ENCODE data around the gene PCGF6. TPM values are rescaled to one million over a fixed set of nuclear protein-coding genes. Genes with fewer than 3 reads are reported as not detected.

PCGF6 gene, protein sequence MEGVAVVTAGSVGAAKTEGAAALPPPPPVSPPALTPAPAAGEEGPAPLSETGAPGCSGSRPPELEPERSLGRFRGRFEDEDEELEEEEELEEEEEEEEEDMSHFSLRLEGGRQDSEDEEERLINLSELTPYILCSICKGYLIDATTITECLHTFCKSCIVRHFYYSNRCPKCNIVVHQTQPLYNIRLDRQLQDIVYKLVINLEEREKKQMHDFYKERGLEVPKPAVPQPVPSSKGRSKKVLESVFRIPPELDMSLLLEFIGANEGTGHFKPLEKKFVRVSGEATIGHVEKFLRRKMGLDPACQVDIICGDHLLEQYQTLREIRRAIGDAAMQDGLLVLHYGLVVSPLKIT
- total RNA-seq = 11.7 and 13.9 TPM in 2 replicates

DNA sequence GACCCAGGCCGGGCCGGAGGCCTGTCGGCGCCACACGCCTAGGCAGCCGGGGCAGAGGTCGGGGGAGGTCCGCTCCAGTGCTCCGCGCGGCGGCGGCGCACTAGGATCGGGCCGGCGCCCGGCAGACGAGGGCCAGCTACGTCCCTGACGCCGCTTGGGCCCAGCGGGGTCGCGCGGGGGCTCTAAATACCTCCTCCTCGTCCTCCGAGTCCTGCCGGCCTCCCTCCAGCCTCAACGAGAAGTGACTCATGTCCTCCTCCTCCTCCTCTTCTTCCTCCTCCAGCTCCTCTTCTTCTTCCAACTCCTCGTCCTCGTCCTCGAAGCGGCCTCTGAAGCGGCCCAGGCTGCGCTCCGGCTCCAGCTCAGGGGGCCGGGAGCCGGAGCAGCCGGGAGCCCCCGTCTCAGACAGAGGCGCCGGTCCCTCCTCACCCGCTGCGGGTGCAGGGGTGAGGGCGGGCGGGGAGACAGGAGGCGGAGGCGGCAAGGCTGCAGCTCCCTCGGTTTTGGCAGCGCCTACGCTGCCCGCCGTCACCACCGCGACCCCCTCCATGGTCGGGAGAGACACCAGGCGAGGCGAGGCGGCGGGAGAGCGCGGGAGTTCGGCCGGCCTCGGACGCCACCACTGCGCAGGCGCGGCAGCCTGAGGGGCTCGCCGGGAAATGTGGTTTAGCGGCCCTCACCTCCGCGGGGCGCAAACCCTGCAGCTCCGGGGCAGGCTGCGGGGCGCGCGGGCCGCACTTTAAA lies at the start of gene PCGF6:
TSS of gene PCGF6 (minus strand) at position 624 of the 744 bp plus-strand sequence. CDS start at position 550, 74 bp downstream.

DNA sequence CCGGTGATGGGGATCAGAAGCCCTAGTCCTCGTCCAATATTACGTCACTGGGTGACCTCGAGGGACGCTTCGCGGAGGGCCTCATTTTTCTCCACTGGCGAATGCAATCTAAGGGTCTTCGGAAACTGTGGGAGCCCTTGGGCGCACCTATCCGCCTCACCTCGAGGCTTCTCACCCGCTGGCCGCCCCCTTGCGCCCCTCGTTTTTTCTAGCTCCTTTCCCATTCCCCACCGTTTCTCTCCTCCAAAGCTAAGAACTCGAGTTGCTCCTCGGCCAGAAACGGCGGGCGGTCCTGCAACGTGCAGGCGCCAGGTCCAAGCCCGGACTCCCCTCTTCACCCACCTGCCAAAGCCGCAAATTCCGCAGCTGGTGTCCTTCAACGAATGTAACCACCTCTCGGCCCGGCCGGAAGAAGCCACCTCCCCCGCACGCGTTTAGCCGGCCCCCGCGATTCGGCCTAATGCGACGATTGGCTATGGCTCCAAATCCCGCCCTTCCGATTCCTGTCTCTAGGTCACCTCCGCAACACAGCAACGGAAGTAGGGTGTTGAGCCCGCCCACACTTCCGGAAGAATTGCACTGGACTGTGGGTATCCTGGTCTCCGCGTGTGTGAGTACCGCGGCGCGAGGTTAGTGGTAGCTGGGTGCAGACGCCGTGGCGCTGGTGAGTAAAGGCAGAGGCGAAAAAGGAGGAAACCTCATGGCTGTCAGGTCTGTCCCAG lies 45.3 kb upstream of the PCGF6 start, which contains the start of the genes ATP5MK and PDCD11:
TSS of gene ATP5MK (minus strand) at position 409 of the 722 bp plus-strand sequence. CDS start 4,018 bp downstream, outside the sequence.
TSS of gene PDCD11 (plus strand) at position 560 of the 722 bp plus-strand sequence. CDS start 1,801 bp downstream, outside the sequence.

DNA sequence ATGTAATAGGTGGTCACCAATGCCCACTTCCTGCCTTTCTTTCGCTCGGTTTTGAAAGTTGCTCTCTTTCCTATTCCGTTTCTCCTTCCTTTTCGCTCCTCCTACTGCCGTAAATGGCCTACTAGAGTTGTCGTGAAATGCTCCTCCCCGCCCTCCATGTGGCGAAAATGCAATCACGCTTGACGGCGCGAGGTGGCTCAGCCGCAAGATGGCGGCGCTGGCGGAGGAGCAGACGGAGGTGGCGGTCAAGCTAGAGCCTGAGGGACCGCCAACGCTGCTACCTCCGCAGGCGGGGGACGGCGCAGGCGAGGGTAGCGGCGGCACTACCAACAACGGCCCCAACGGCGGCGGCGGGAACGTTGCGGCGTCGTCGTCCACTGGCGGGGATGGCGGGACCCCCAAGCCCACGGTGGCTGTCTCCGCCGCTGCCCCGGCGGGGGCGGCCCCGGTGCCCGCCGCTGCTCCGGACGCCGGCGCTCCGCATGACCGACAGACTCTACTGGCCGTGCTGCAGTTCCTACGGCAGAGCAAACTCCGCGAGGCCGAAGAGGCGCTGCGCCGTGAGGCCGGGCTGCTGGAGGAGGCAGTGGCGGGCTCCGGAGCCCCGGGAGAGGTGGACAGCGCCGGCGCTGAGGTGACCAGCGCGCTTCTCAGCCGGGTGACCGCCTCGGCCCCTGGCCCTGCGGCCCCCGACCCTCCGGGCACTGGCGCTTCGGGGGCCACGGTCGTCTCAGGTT lies 17.0 kb upstream of the PCGF6 start, which contains the start of gene TAF5:
TSS of gene TAF5 (plus strand) at position 195 of the 737 bp plus-strand sequence. CDS start at position 209, 14 bp downstream.

DNA sequence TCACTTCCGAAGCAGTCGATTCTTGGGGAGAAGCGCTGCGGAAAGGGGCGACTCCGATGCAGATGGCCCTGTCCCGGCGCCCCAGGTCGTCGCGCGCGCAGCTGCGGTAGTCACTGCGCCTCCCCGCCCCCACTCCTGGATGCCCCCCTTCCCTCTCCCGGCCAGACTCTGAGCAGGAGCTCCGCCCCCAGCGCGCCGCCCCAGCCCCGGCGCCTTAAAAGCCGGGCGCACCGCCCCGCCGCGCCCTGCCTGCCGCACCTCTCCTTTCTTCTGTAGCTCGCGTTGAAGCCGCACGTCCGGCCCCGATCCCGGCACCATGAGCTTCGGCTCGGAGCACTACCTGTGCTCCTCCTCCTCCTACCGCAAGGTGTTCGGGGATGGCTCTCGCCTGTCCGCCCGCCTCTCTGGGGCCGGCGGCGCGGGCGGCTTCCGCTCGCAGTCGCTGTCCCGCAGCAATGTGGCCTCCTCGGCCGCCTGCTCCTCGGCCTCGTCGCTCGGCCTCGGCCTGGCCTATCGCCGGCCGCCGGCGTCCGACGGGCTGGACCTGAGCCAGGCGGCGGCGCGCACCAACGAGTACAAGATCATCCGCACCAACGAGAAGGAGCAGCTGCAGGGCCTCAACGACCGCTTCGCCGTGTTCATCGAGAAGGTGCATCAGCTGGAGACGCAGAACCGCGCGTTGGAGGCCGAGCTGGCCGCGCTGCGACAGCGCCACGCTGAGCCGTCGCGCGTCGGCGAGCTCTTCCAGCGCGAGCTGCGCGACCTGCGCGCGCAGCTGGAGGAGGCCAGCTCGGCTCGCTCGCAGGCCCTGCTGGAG lies 73.8 kb downstream of the PCGF6 start, which contains the start of gene INA:
TSS of gene INA (plus strand) at position 243 of the 817 bp plus-strand sequence. CDS start at position 317, 74 bp downstream.

Other genes starting within 250 kb of the PCGF6 start
- 54.8 and 55.9 TPM in 2 replicates for gene NT5C2, start 157.9 kb downstream of the PCGF6 start, total RNA-seq
- gene RPEL1, start 105.3 kb downstream of the PCGF6 start, total RNA-seq = 0.09 and 0.11 TPM in 2 replicates
- under 0.01 and 0.11 TPM in 2 replicates for gene INA, start 74.0 kb downstream of the PCGF6 start, total RNA-seq
- 2.8 and 5.4 TPM in 2 replicates for gene TAF5, start 16.8 kb upstream of the PCGF6 start, total RNA-seq
- 191 and 241 TPM in 2 replicates for gene ATP5MK, start 45.3 kb upstream of the PCGF6 start, total RNA-seq
- 22.2 and 31.2 TPM in 2 replicates for gene PDCD11, start 45.5 kb upstream of the PCGF6 start, total RNA-seq
- 10.0 and 20.1 TPM in 2 replicates for gene CALHM2, start 101.2 kb upstream of the PCGF6 start, total RNA-seq
- gene CALHM1, start 107.8 kb upstream of the PCGF6 start, total RNA-seq = not detected in 2 replicates
- gene CALHM3, start 128.1 kb upstream of the PCGF6 start, total RNA-seq = not detected in 2 replicates
- gene NEURL1, start 142.6 kb upstream of the PCGF6 start, total RNA-seq = 0.09 and 0.11 TPM in 2 replicates